HG03457 (cell line): ENCODE measurements around the gene CSF2RB.
"Not testable (repeated sequence)": the region's sequence is repeated elsewhere in the genome, so short reads cannot be mapped to it uniquely, and the experiment has no call there.

Experiments
- ATAC-seq: cut with Tn5 transposase; IDR thresholded peaks from one replicate; pipeline ENCODE4 v1.9.1; 2021; ENCODE audit warnings: moderate number of reproducible peaks; ENCODE audit not compliant: unreplicated experiment

The CSF2RB gene

GRCh38 chr22:36963302-36963701, 49.9 kb downstream of the CSF2RB start:
- no peak for ATAC-seq

GRCh38 chr22:36964106-36964505, 50.7 kb downstream of the CSF2RB start:
- no peak for ATAC-seq

- ATAC-seq, result no peak
Measured at GRCh38 chr22:36965696-36966095, 52.3 kb downstream of the CSF2RB start.

- ATAC-seq, result no peak
Measured at GRCh38 chr22:36966851-36967540, 53.6 kb downstream of the CSF2RB start.

- no peak for ATAC-seq
Measured at GRCh38 chr22:36968249-36968964, 55.0 kb downstream of the CSF2RB start.

- no peak for ATAC-seq
Measured at GRCh38 chr22:36971341-36972125, 58.1 kb downstream of the CSF2RB start.

- no peak for ATAC-seq
Measured at GRCh38 chr22:36976606-36977005, 63.2 kb downstream of the CSF2RB start.

GRCh38 chr22:36977401-36977861, 64.0 kb downstream of the CSF2RB start:
- no peak for ATAC-seq

- no peak for ATAC-seq
Measured at GRCh38 chr22:36977947-36978660, 64.7 kb downstream of the CSF2RB start.

- no peak for ATAC-seq
Measured at GRCh38 chr22:36979016-36979910, 65.8 kb downstream of the CSF2RB start.

GRCh38 chr22:36981247-36981775, 67.9 kb downstream of the CSF2RB start:
- no peak for ATAC-seq

GRCh38 chr22:36982136-36982535, 68.7 kb downstream of the CSF2RB start:
- no peak for ATAC-seq

GRCh38 chr22:36985211-36985889, 71.9 kb downstream of the CSF2RB start:
- no peak for ATAC-seq

GRCh38 chr22:36986242-36986821, 72.9 kb downstream of the CSF2RB start:
- no peak for ATAC-seq

- no peak for ATAC-seq
Measured at GRCh38 chr22:36988075-36988832, 74.8 kb downstream of the CSF2RB start.

- not testable (repeated sequence) for ATAC-seq
Measured at GRCh38 chr22:36989012-36989411, 75.6 kb downstream of the CSF2RB start.
